Kidney epithelial cell (primary cell): ENCODE data around the gene CDK6. TPM values are rescaled to one million over a fixed set of nuclear protein-coding genes. Genes with fewer than 3 reads are reported as not detected.

Experiments
- DNase-seq: peaks from one replicate; pipeline ENCODE4 v3.0.0-alpha.2; 2010; ENCODE audit warnings: low read depth
- H3K27me3 ChIP-seq: 2 replicates; pipeline ENCODE4 v1.6.0; 2011; ENCODE audit warnings: low read length; ENCODE audit not compliant: control insufficient read depth, insufficient read depth
- H3K36me3 ChIP-seq: 2 replicates; pipeline ENCODE4 v1.5.1; 2011; ENCODE audit warnings: low read length; ENCODE audit not compliant: control insufficient read depth, insufficient read depth
- H3K4me3 ChIP-seq: 2 replicates; pipeline ENCODE4 v1.5.1; 2011; ENCODE audit warnings: low read depth, mild to moderate bottlenecking, control low read depth, low read length
- total RNA-seq: library from RNA; depleted of rRNA; stranded (reverse); fragments of >200 nt; gene quantifications from 2 replicates; pipeline ENCODE4 v1.2.3, GENCODE V29; 2015
- TF ChIP-seq, protein P1 (sequence below): IDR thresholded peaks from 2 replicates; pipeline ENCODE4 v1.5.1; 2011; ENCODE audit warnings: mild to moderate bottlenecking, moderate library complexity, low read length, control low read depth, inconsistent platforms; ENCODE audit not compliant: insufficient read depth, poor library complexity, severe bottlenecking

The CDK6 gene
- total RNA-seq, 1 donor from 2014 or later = 91.0 TPM

DNA sequence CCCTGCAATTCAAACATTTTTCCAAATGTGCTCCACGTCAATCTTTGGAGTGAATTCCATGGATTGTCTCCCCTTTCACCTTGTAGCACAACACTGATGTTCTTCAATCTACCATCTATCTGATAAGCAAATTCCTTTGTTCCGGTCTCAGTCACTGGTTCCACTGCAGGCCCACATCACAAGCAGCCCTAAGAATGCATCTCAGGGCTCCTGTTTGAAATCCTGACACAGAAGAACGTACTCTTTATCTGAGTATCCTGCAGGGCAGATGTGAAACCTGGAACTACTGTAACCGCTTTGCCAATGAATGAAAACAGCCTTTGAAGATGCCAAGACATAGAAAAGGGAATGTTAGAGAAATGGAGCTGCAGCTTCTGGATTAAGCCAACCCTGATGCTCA lies 183.2 kb downstream of the CDK6 start:
- no peak for DNase-seq
- Histone ChIP-seq H3K27me3 (no peaks in the 10 kb centered on the region), H3K4me3 (no peak overlapping the region), H3K36me3 (no peaks in the 10 kb centered on the region)
- TF ChIP-seq, protein P1, sequence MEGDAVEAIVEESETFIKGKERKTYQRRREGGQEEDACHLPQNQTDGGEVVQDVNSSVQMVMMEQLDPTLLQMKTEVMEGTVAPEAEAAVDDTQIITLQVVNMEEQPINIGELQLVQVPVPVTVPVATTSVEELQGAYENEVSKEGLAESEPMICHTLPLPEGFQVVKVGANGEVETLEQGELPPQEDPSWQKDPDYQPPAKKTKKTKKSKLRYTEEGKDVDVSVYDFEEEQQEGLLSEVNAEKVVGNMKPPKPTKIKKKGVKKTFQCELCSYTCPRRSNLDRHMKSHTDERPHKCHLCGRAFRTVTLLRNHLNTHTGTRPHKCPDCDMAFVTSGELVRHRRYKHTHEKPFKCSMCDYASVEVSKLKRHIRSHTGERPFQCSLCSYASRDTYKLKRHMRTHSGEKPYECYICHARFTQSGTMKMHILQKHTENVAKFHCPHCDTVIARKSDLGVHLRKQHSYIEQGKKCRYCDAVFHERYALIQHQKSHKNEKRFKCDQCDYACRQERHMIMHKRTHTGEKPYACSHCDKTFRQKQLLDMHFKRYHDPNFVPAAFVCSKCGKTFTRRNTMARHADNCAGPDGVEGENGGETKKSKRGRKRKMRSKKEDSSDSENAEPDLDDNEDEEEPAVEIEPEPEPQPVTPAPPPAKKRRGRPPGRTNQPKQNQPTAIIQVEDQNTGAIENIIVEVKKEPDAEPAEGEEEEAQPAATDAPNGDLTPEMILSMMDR = no peak

- TF ChIP-seq, protein P1 = no peak
- H3K4me3 ChIP-seq = no peak overlapping the region
- DNase-seq = no peak
- no peaks in the 10 kb centered on the region for H3K36me3 ChIP-seq
- H3K27me3 ChIP-seq = no peaks in the 10 kb centered on the region
These were observed 183.8 kb downstream of the CDK6 start for GRCh38 chr7:92652536-92652935.

GRCh38 chr7:92650391-92650790 lies 186.0 kb downstream of the CDK6 start:
- no peak for DNase-seq
- H3K36me3 ChIP-seq = no peaks in the 10 kb centered on the region

GRCh38 chr7:92648067-92648466 lies 188.3 kb downstream of the CDK6 start:
- Histone ChIP-seq H3K36me3 (no peaks in the 10 kb centered on the region), H3K4me3 (no peak overlapping the region), H3K27me3 (no peaks in the 10 kb centered on the region)
- TF ChIP-seq, protein P1 = no peak
- DNase-seq = no peak

More at GRCh38 chr7:92650391-92650790, 186.0 kb downstream of the CDK6 start:
- TF ChIP-seq, protein P1 = no peak
- no peak overlapping the region for H3K4me3 ChIP-seq
- no peaks in the 10 kb centered on the region for H3K27me3 ChIP-seq

- Histone ChIP-seq H3K27me3 (no peaks in the 10 kb centered on the region), H3K36me3 (no peaks in the 10 kb centered on the region), H3K4me3 (no peak overlapping the region)
- no peak for DNase-seq
- TF ChIP-seq, protein P1 = no peak
These were observed 188.7 kb downstream of the CDK6 start for GRCh38 chr7:92647652-92648051.

GRCh38 chr7:92647011-92647625 lies 189.3 kb downstream of the CDK6 start:
- TF ChIP-seq, protein P1 = no peak
- Histone ChIP-seq H3K27me3 (no peaks in the 10 kb centered on the region), H3K36me3 (no peaks in the 10 kb centered on the region), H3K4me3 (no peak overlapping the region)
- DNase-seq = no peak
